Esophagus squamous epithelium (tissue), 5 donors: ENCODE data around the gene DOCK8. TPM values are rescaled to one million over a fixed set of nuclear protein-coding genes. Genes with fewer than 3 reads are reported as not detected.

Source experiments
- DNase-seq: peaks from one replicate; lab custom pipeline; 2025; lab: John Stamatoyannopoulos, UW
- H3K27ac ChIP-seq, 4 donors: fragments of 200-600 bp; sonication (generic); one replicate each; pipeline ENCODE4 v1.5.1; 2016 to 2019; ENCODE audit warnings: mild to moderate bottlenecking in 1 of 4
- H3K27me3 ChIP-seq, 4 donors: fragments of 200-600 bp; sonication (generic); 1 replicate in 3 of 4; 2 replicates in 1 of 4; pipeline versions ENCODE4 v1.5.1 to v1.6.0; 2017 to 2021; ENCODE audit warnings: antibody characterized with exemption in 1 of 4
- H3K36me3 ChIP-seq, 3 donors: fragments of 200-600 bp; sonication (generic); one replicate each; pipeline ENCODE4 v1.5.1; 2016 to 2019
- H3K4me1 ChIP-seq, 3 donors: fragments of 200-600 bp; sonication (generic); one replicate each; pipeline ENCODE4 v1.5.1; 2017 to 2019
- H3K4me3 ChIP-seq, 4 donors: fragments of 200-600 bp; sonication (generic); 1 replicate in 3 of 4; 2 replicates in 1 of 4; pipeline ENCODE4 v1.5.1; 2016 to 2019; ENCODE audit warnings: mild to moderate bottlenecking in 2 of 4, moderate library complexity in 1 of 4
- H3K9me3 ChIP-seq, 3 donors: fragments of 200-600 bp; sonication (generic); one replicate each; pipeline ENCODE4 v1.5.1; 2016 to 2019
- CTCF ChIP-seq, 6 experiments: fragments of 450-650 bp in 4 of 6; fragments of 200-600 bp in 2 of 6; sonication (generic) in 2 of 6; IDR thresholded peaks; one replicate each; pipeline ENCODE4 v1.5.1; 2016 to 2019; ENCODE audit warnings: antibody characterized with exemption in 6 of 6, mild to moderate bottlenecking in 4 of 6, moderate library complexity in 4 of 6
- POLR2A ChIP-seq, 4 donors: fragments of 450-650 bp; IDR thresholded peaks; one replicate each; pipeline ENCODE4 v1.6.1; 2017; ENCODE audit warnings: antibody characterized with exemption in 4 of 4, mild to moderate bottlenecking in 4 of 4, moderate library complexity in 3 of 4
- WGBS, 2 donors: methylation state at CpG; one replicate each; pipeline ENCODE4 v1.1.5; 2018; 5-methylcytosine and 5-hydroxymethylcytosine counted together
- intact Hi-C: fragments of 100-400 bp; cut with DNase I; formaldehyde crosslinking; loops from one replicate; pipeline ENCODE4 v1.15.0; 2022
- total RNA-seq, 4 donors: library from RNA; depleted of rRNA; stranded (reverse); fragments of >200 nt; gene quantifications; one replicate each; pipeline ENCODE4 v1.1.0, GENCODE V29; 2016
- donor health status: DM: yes; HTN: yes; CAD: no.

Gene DOCK8
- total RNA-seq, 4 donors from 2014 or later: 6.9 to 21.6 (median 15.2) TPM

GRCh38 chr9:350384-350783 lies 135.7 kb downstream of the DOCK8 start:
- TF ChIP-seq POLR2A (IDR thresholded peaks at IDR 0.05) (no peak), CTCF (IDR thresholded peaks at IDR 0.05) (no peak)
- intact Hi-C loops: no loop called here

GRCh38 chr9:351916-352315 lies 137.3 kb downstream of the DOCK8 start:
- no peaks in the 10 kb centered on the region for H3K9me3 ChIP-seq
- 93 to 95% methylated on average over 4 to 5 of the region's 5 CpGs for WGBS, 2 donors
- H3K4me3 ChIP-seq: no peak overlapping the region
- intact Hi-C loops: no loop called here
- no peaks in the 10 kb centered on the region for H3K27me3 ChIP-seq
- TF ChIP-seq POLR2A (IDR thresholded peaks at IDR 0.05): no peak
- TF ChIP-seq CTCF (IDR thresholded peaks at IDR 0.05): no peak
- DNase-seq: no peak
- peaks cover 0 to 12% (median 0%) of the 10 kb centered on the region in 3 donors for H3K4me1 ChIP-seq
- no peak overlapping the region for H3K27ac ChIP-seq
- H3K36me3 ChIP-seq: peaks cover 0 to 28% (median 0%) of the 10 kb centered on the region in 3 donors

More at GRCh38 chr9:350384-350783, 135.7 kb downstream of the DOCK8 start:
- no peak overlapping the region for H3K27ac ChIP-seq
- WGBS, 2 donors: 64 to 69% methylated on average over 7 of the region's 7 CpGs
- peaks cover 0 to 43% (median 0%) of the 10 kb centered on the region in 3 donors for H3K36me3 ChIP-seq
- no peaks in the 10 kb centered on the region for H3K9me3 ChIP-seq
- no peak overlapping the region for H3K4me3 ChIP-seq
- DNase-seq: no peak
- H3K27me3 ChIP-seq: no peaks in the 10 kb centered on the region
- peaks cover 0 to 24% (median 0%) of the 10 kb centered on the region in 3 donors for H3K4me1 ChIP-seq

- intact Hi-C loops: no loop called here
- Histone ChIP-seq H3K27ac (peak overlapping the region in 1 of 4 donors; percentile 3), H3K27me3 (no peaks in the 10 kb centered on the region), H3K9me3 (no peaks in the 10 kb centered on the region), H3K36me3 (peaks cover 0 to 27% (median 0%) of the 10 kb centered on the region in 3 donors), H3K4me3 (no peak overlapping the region), H3K4me1 (peaks cover 0 to 11% (median 0%) of the 10 kb centered on the region in 3 donors)
- WGBS, 2 donors: 27 to 40% methylated on average over 1 of the region's 1 CpG
- DNase-seq: no peak
- TF ChIP-seq CTCF (IDR thresholded peaks at IDR 0.05): no peak
- TF ChIP-seq POLR2A (IDR thresholded peaks at IDR 0.05): no peak
Measured at GRCh38 chr9:353077-353476, 138.4 kb downstream of the DOCK8 start.

- Histone ChIP-seq H3K27me3 (no peaks in the 10 kb centered on the region), H3K9me3 (no peaks in the 10 kb centered on the region), H3K4me1 (peaks cover 0 to 11% (median 0%) of the 10 kb centered on the region in 3 donors), H3K27ac (no peak overlapping the region), H3K36me3 (peaks cover 0 to 15% (median 0%) of the 10 kb centered on the region in 3 donors), H3K4me3 (no peak overlapping the region)
- DNase-seq: no peak
- TF ChIP-seq POLR2A (IDR thresholded peaks at IDR 0.05) (no peak), CTCF (IDR thresholded peaks at IDR 0.05) (no peak)
- WGBS, 2 donors: 76 to 90% methylated on average over 7 to 8 of the region's 8 CpGs
- intact Hi-C loops: no loop called here
Measured at GRCh38 chr9:354453-354852, 139.8 kb downstream of the DOCK8 start.

- TF ChIP-seq POLR2A (IDR thresholded peaks at IDR 0.05) (no peak), CTCF (IDR thresholded peaks at IDR 0.05) (no peak)
- no peak overlapping the region for H3K27ac ChIP-seq
- intact Hi-C loops: no loop called here
- no peak overlapping the region for H3K4me3 ChIP-seq
- H3K27me3 ChIP-seq: no peaks in the 10 kb centered on the region
- H3K36me3 ChIP-seq: no peaks in the 10 kb centered on the region
- 76 to 86% methylated on average over 4 of the region's 4 CpGs for WGBS, 2 donors
- DNase-seq: no peak
- no peaks in the 10 kb centered on the region for H3K9me3 ChIP-seq
- H3K4me1 ChIP-seq: peaks cover 0 to 11% (median 0%) of the 10 kb centered on the region in 3 donors
Measured at GRCh38 chr9:357560-357959, 142.9 kb downstream of the DOCK8 start.
